ENCODE measurements around the gene DVL3.
A peak's percentile ranks its signal among the peaks of the same experiment; 100 is the strongest.
"Not testable (repeated sequence)": the region's sequence is repeated elsewhere in the genome, so short reads cannot be mapped to it uniquely, and the experiment has no call there.

The DVL3 gene

GRCh38 chr3:184154885-184155643 is at the start of gene DVL3:
TSS of gene DVL3 (plus strand) at chr3:184155377. CDS start at chr3:184155636, 259 bp downstream.
- DNase-seq = peak; percentile 64

GRCh38 chr3:184110316-184110725 is 44.9 kb upstream of the DVL3 start:
- peak; percentile 79 for DNase-seq

GRCh38 chr3:184116017-184116416 is 39.2 kb upstream of the DVL3 start:
- DNase-seq = no peak

GRCh38 chr3:184117636-184118035 is 37.5 kb upstream of the DVL3 start:
- DNase-seq = no peak

GRCh38 chr3:184121031-184121430 is 34.1 kb upstream of the DVL3 start:
- DNase-seq = not testable (repeated sequence)

- peak; percentile 10 for DNase-seq
Observed at GRCh38 chr3:184126006-184126405, 29.2 kb upstream of the DVL3 start.

GRCh38 chr3:184129012-184129411 is 26.2 kb upstream of the DVL3 start:
- DNase-seq = peak; percentile 57

GRCh38 chr3:184132945-184133344 is 22.2 kb upstream of the DVL3 start:
- DNase-seq = no peak

- DNase-seq = peak; percentile 88
Observed at GRCh38 chr3:184133840-184134745, 21.1 kb upstream of the DVL3 start.

GRCh38 chr3:184134746-184135148 is 20.4 kb upstream of the DVL3 start:
- no peak for DNase-seq

- DNase-seq = peak; percentile 93
Observed at GRCh38 chr3:184135149-184135910, 19.8 kb upstream of the DVL3 start, which contains the start of gene EIF2B5. TSS of gene EIF2B5 (plus strand) at chr3:184135358. CDS start at chr3:184135386, 28 bp downstream.

GRCh38 chr3:184135911-184136260 is 19.3 kb upstream of the DVL3 start:
- DNase-seq = no peak

- no peak for DNase-seq
Observed at GRCh38 chr3:184140436-184140835, 14.7 kb upstream of the DVL3 start.

GRCh38 chr3:184142199-184142598 is 13.0 kb upstream of the DVL3 start:
- DNase-seq = no peak

- no peak for DNase-seq
Observed at GRCh38 chr3:184143327-184143726, 11.8 kb upstream of the DVL3 start.

- no peak for DNase-seq
Observed at GRCh38 chr3:184144505-184144904, 10.7 kb upstream of the DVL3 start.

- DNase-seq = peak; percentile 48
Observed at GRCh38 chr3:184145111-184145524, 10.1 kb upstream of the DVL3 start.

GRCh38 chr3:184145751-184146270 is 9.4 kb upstream of the DVL3 start:
- no peak for DNase-seq

GRCh38 chr3:184148076-184148475 is 7.1 kb upstream of the DVL3 start:
- DNase-seq = no peak

GRCh38 chr3:184149123-184149522 is 6.1 kb upstream of the DVL3 start:
- no peak for DNase-seq

- peak; percentile 25 for DNase-seq
Observed at GRCh38 chr3:184149770-184150169, 5.4 kb upstream of the DVL3 start.

- DNase-seq = peak; percentile 42
Observed at GRCh38 chr3:184155644-184156521, 706 bp downstream of the DVL3 start.
